OCI-LY1 (cell line): Measurements from ENCODE around the gene ST6GAL2.

Experiments used
- CTCF ChIP-seq: fragments of 200-600 bp; sonication (generic), shearing (Covaris generic); IDR thresholded peaks from 2 replicates; pipeline ENCODE4 v1.5.1; 2017; ENCODE audit warnings: mild to moderate bottlenecking, antibody characterized with exemption, low read length, moderate library complexity, mixed read lengths
- EZH2 ChIP-seq: fragments of 200-600 bp; sonication (generic), shearing (Covaris generic); IDR thresholded peaks from 2 replicates; pipeline ENCODE4 v1.8.0; 2017; ENCODE audit warnings: borderline replicate concordance, mixed run types, mild to moderate bottlenecking, antibody characterized with exemption, low read length, moderate library complexity, mixed read lengths

- no peak for TF ChIP-seq CTCF
- TF ChIP-seq EZH2: no peak
Observed at GRCh38 chr2:106894545-106894944, 8.6 kb upstream of the ST6GAL2 start.
